ENCODE results near the gene ATG5. TPM values are rescaled to one million over a fixed set of nuclear protein-coding genes. Genes with fewer than 3 reads are reported as not detected.

The ATG5 gene
- polyA plus RNA-seq, 1 of the 3 experiments (the other 2 are of a cell fraction): 15.5 TPM

GRCh38 chr6:106142876-106143431 is 182.6 kb downstream of the ATG5 start:
- Histone ChIP-seq H3K4me1 (ENCODE audit: control insufficient read depth in 1 of 2, insufficient read depth in 2 of 2, low read depth in 1 of 2, low read length in 1 of 2) (peaks cover 0 to 15% of the 10 kb centered on the region in 2 experiments; a peak in 2 of 4 replicates), H3K36me3 (replicated peaks in 1 of 2; ENCODE audit: control insufficient read depth in 1 of 2, insufficient read depth in 2 of 2, low read length in 1 of 2) (no peaks in the 10 kb centered on the region), H3K27me3 (ENCODE audit: insufficient read depth) (no peaks in the 10 kb centered on the region), H3K27ac (ENCODE audit: low read depth in 2 of 2, low read length in 1 of 2) (no peak overlapping the region), H3K9me2 (no peaks in the 10 kb centered on the region), H3K4me3 (ENCODE audit: low read depth in 2 of 2, low read length in 1 of 2) (no peak overlapping the region), H3K79me2 (ENCODE audit: insufficient read depth) (no peaks in the 10 kb centered on the region), H3K9ac (no peak overlapping the region), H3F3A (replicated peaks; ENCODE audit: insufficient read depth) (peaks cover 6% of the 10 kb centered on the region), H4K20me1 (ENCODE audit: insufficient read depth) (no peaks in the 10 kb centered on the region), H2AFZ (ENCODE audit: low read depth) (no peak overlapping the region), H3K4me2 (no peak overlapping the region), H3K9me3 (no peaks in the 10 kb centered on the region)
- ChIA-PET POLR2A (no interaction called here), CTCF (no interaction called here)
- no peak for DNase-seq
- WGBS (ENCODE audit: low lambda C conversion rate): 94% methylated on average over 2 of the region's 2 CpGs
- no peak for TF ChIP-seq RXRA (IDR thresholded peaks at IDR 0.05; ENCODE audit: borderline replicate concordance, low read depth)
- no peak for TF ChIP-seq PBX3 (IDR thresholded peaks at IDR 0.05)
- TF ChIP-seq IRF3 (IDR thresholded peaks at IDR 0.05; ENCODE audit: low read depth, low read length): no peak
- TF ChIP-seq EP300 (IDR thresholded peaks at IDR 0.05; ENCODE audit: borderline replicate concordance in 1 of 2, low read depth in 1 of 2, low read length in 1 of 2): no peak
- TF ChIP-seq MEF2A (IDR thresholded peaks at IDR 0.05; ENCODE audit: borderline replicate concordance, low read depth): no peak
- TF ChIP-seq USF1 (IDR thresholded peaks at IDR 0.05; ENCODE audit: borderline replicate concordance, low read depth): no peak
- TF ChIP-seq CHD2 (IDR thresholded peaks at IDR 0.05; ENCODE audit: low read length, partially characterized antibody): no peak
- TF ChIP-seq REST (IDR thresholded peaks at IDR 0.05; ENCODE audit: low read depth, low read length): no peak
- no peak for TF ChIP-seq GATA2 (CRISPR knock-in tag; IDR thresholded peaks at IDR 0.05)
- no peak for TF ChIP-seq MAX (IDR thresholded peaks at IDR 0.05; ENCODE audit: low read depth)
- no peak for TF ChIP-seq YY1 (IDR thresholded peaks at IDR 0.05; ENCODE audit: low read depth)
- TF ChIP-seq RFX5 (IDR thresholded peaks at IDR 0.05; ENCODE audit: low read length): no peak

All from SK-N-SH (cell line).